Daoy (cell line): ENCODE data around the gene RASL12. TPM values are rescaled to one million over a fixed set of nuclear protein-coding genes. Genes with fewer than 3 reads are reported as not detected.

Experiments
- DNase-seq: peaks from one replicate; pipeline ENCODE4 v3.0.0-alpha.2; 2015; ENCODE audit warnings: low read depth
- total RNA-seq: library from RNA; depleted of rRNA; stranded (reverse); fragments of >200 nt; shearing (Covaris generic); gene quantifications from 2 replicates; pipeline ENCODE4 v1.2.3, GENCODE V29; 2014

Gene RASL12
- total RNA-seq, 1 experiment from 2014 or later: 1.5 TPM

- DNase-seq: no peak
Measured at GRCh38 chr15:65092911-65093792, 25.4 kb upstream of the RASL12 start.

- DNase-seq: no peak
Measured at GRCh38 chr15:65091946-65092770, 24.4 kb upstream of the RASL12 start.

- no peak for DNase-seq
Measured at GRCh38 chr15:65089206-65089824, 21.5 kb upstream of the RASL12 start.

- no peak for DNase-seq
Measured at GRCh38 chr15:65088643-65089021, 20.8 kb upstream of the RASL12 start.

GRCh38 chr15:65087873-65088642 lies 20.3 kb upstream of the RASL12 start:
- DNase-seq: no peak

GRCh38 chr15:65087411-65087810 lies 19.6 kb upstream of the RASL12 start:
- no peak for DNase-seq

- no peak for DNase-seq
Measured at GRCh38 chr15:65086680-65087111, 18.9 kb upstream of the RASL12 start.

- peak; percentile 22 for DNase-seq
Measured at GRCh38 chr15:65085990-65086679, 18.3 kb upstream of the RASL12 start.

- DNase-seq: no peak
Measured at GRCh38 chr15:65085207-65085753, 17.5 kb upstream of the RASL12 start.

- no peak for DNase-seq
Measured at GRCh38 chr15:65084500-65085206, 16.9 kb upstream of the RASL12 start.

- DNase-seq: peak; percentile 37
Measured at GRCh38 chr15:65083262-65083701, 15.5 kb upstream of the RASL12 start.

GRCh38 chr15:65082303-65082953 lies 14.6 kb upstream of the RASL12 start:
- peak; percentile 44 for DNase-seq

GRCh38 chr15:65081758-65082157 lies 14.0 kb upstream of the RASL12 start:
- peak; percentile 54 for DNase-seq

GRCh38 chr15:65081270-65081669 lies 13.5 kb upstream of the RASL12 start:
- DNase-seq: no peak

- DNase-seq: no peak
Measured at GRCh38 chr15:65079580-65079979, 11.8 kb upstream of the RASL12 start.

GRCh38 chr15:65077981-65078352 lies 10.2 kb upstream of the RASL12 start:
- peak; percentile 33 for DNase-seq

GRCh38 chr15:65077291-65077980 lies 9.6 kb upstream of the RASL12 start:
- DNase-seq: no peak

- no peak for DNase-seq
Measured at GRCh38 chr15:65076486-65077290, 8.9 kb upstream of the RASL12 start, which contains the start of gene KBTBD13. TSS of gene KBTBD13 (plus strand) at chr15:65076746. CDS start at chr15:65076816, 70 bp downstream.
